Ectodermal cell (in vitro differentiated cells): ENCODE data around the gene PIGU.
"Not testable (repeated sequence)": the region's sequence is repeated elsewhere in the genome, so short reads cannot be mapped to it uniquely, and the experiment has no call there.

Experiments used
- H3K27ac ChIP-seq: 2 replicates; pipeline ENCODE4 v1.7.0; 2013; ENCODE audit warnings: mild to moderate bottlenecking, low read depth, low read length; ENCODE audit not compliant: insufficient read depth, poor library complexity, severe bottlenecking
- H3K27me3 ChIP-seq: 2 replicates; pipeline ENCODE4 v1.7.0; 2013; ENCODE audit warnings: mild to moderate bottlenecking, low read length; ENCODE audit not compliant: insufficient read depth, control insufficient read depth, poor library complexity, severe bottlenecking
- H3K36me3 ChIP-seq: one replicate; pipeline ENCODE4 v1.7.0; 2013; ENCODE audit warnings: low read length; ENCODE audit not compliant: control insufficient read depth, insufficient read depth
- H3K4me1 ChIP-seq: one replicate; pipeline ENCODE4 v1.7.0; 2013; ENCODE audit warnings: low read length; ENCODE audit not compliant: control insufficient read depth, insufficient read depth
- H3K4me3 ChIP-seq: 2 replicates; pipeline ENCODE4 v1.7.0; 2013; ENCODE audit warnings: low read depth, low read length, control low read depth; ENCODE audit not compliant: insufficient read depth
- H3K9me3 ChIP-seq: 2 replicates; pipeline ENCODE4 v1.7.0; 2013; ENCODE audit warnings: mild to moderate bottlenecking, low read length, moderate library complexity; ENCODE audit not compliant: control insufficient read depth
- WGBS, 2 experiments: methylation state at CpG; one replicate each; pipeline ENCODE4 v1.1.7; 2013; ENCODE audit warnings: missing lambda C conversion rate in 2 of 2; 5-methylcytosine and 5-hydroxymethylcytosine counted together

The PIGU gene

DNA sequence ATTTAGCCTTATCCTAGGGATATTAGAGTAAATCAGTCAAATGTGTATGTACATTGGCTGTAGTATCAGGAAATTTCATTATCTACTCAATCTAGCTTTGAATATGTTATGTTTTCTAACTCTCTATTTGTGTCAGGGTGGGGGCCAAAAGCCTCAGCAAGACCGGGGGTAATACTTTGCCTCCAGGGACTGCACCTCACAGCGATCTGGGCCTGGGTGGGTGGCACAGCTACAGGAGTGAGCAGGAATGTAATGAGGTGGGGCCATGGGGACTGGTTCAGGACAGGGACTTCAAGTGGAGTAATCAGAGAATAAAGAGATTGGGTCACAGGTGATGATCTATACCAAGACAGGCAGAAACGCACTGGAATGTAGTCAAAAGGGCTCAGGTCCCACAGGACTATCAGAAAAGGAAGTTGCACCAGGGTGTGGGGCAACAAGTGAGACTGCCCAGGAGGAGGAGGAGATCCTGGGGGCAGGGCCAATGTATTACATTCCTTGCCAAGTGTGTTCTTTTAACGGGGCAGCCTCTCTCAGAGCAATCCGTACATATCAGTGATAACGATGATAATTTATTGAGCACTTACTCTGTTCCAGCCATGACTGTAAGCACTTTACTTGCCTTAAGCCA is 54.0 kb downstream of the PIGU start:
- Histone ChIP-seq H3K27me3 (no peaks in the 10 kb centered on the region), H3K36me3 (no peaks in the 10 kb centered on the region), H3K9me3 (no peaks in the 10 kb centered on the region), H3K4me1 (peaks cover 5% of the 10 kb centered on the region), H3K4me3 (no peak overlapping the region), H3K27ac (no peak overlapping the region)
- 94 to 98% methylated on average over 6 of the region's 6 CpGs for WGBS, 2 experiments

DNA sequence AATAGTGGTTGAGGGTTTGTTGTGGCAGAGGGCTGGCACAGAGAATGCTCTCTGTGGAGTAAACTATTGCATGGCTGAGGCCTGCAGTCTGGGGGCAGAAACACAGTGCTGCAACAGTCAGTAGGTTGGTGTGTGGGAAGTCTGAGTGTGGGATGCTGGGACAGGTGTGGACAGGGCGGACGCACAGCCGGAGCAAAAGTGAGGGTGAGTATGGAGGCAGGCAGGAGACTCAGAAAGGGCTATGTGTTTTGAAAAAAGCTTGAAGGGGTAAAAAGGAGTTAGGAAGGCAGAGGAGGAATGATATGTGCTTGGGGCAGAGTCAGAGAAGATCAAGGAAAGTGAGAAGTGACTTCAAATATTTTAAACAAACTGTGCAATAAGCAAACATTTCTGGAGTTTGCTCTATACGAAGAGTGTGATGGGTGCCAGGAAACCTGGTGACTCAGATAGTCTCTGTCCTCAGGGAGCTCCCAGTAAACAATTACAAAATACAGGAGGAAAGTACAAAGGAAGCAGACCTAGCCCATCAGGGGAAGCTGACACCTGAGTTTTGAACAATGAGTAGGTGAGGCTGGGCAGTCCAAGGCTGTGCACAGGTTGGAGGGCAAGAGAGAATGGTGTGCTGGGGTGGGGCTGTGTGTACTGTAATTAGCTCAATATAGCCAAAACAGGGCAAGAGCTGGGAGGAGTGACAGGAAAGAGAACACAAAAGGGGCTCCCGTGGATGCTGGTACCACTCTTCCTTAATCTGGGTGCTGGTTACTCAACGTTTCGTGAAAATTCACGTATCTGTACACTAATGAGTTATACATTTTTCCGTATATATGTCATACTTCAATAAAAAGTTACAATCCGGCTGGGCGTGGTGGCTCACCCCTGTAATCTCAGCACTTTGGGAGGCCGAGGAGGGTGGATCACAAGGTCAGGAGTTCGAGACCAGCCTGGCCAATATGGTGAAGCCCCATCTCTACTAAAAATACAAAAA is 55.2 kb downstream of the PIGU start:
- Histone ChIP-seq H3K4me3 (no peak overlapping the region), H3K27ac (no peak overlapping the region), H3K36me3 (peaks cover 7% of the 10 kb centered on the region), H3K4me1 (peaks cover 5% of the 10 kb centered on the region), H3K27me3 (no peaks in the 10 kb centered on the region), H3K9me3 (no peaks in the 10 kb centered on the region)
- 95 to 97% methylated on average over 13 of the region's 13 CpGs for WGBS, 2 experiments

DNA sequence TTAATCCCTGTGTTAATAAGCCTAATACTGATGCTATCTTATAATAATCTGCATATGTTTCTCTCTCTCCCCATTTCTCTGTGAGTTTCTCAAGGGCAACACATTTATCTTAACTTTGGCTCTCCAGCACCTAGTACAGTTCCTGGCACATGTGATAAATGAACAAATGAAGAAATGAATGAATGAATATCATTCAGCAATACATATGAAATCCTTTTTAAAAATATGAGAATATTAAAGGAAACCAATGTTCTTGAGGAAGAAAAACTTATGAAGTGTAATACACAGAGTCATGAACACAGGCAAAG is 55.9 kb downstream of the PIGU start:
- Histone ChIP-seq H3K27me3 (no peaks in the 10 kb centered on the region), H3K36me3 (peaks cover 8% of the 10 kb centered on the region), H3K4me1 (peaks cover 5% of the 10 kb centered on the region), H3K4me3 (no peak overlapping the region), H3K27ac (no peak overlapping the region), H3K9me3 (no peaks in the 10 kb centered on the region)

DNA sequence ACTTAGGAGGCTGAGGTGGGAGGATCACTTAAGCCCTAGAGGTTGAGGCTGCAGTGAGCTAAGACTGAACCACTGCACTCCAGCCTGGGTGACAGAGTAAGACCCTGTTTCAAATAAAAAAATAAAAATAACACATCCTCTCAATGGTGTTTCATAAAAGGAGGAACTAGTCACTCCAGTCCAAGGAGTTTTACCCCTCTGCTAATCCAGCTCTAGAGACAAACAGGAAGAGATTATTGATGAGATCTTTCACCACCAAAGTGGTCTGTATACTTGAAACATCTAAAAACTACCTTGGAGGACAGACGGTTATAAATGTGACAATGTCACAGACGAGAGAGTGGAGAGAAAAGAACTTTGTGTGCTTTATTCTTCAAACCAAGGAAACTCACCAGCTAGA is 58.2 kb downstream of the PIGU start:
- Histone ChIP-seq H3K36me3 (peaks cover 12% of the 10 kb centered on the region), H3K27me3 (no peaks in the 10 kb centered on the region), H3K27ac (no peak overlapping the region), H3K4me3 (no peak overlapping the region), H3K4me1 (no peaks in the 10 kb centered on the region), H3K9me3 (no peaks in the 10 kb centered on the region)
- 98 to 100% methylated on average over 1 to 2 of the region's 2 CpGs for WGBS, 2 experiments

DNA sequence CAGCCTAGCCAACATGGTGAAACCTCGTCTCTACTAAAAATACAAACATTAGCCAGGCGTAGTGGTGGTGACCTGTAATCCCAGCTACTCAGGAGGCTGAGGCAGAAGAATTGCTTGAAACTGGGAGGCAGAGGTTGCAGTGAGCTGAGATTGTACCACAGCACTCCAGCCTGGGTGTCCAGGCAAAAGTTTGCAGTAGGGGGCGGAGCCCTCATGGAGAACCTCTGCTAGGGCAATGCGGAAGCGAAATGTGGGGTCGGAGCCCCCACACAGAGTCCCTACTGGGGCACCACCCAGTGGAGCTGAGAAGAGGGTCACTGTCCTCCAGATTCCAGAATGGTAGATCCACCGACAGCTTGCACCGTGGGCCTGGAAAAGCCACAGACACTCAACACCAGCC is 60.0 kb downstream of the PIGU start:
- peaks cover 16% of the 10 kb centered on the region for H3K36me3 ChIP-seq
- 93 to 97% methylated on average over 8 of the region's 8 CpGs for WGBS, 2 experiments

DNA sequence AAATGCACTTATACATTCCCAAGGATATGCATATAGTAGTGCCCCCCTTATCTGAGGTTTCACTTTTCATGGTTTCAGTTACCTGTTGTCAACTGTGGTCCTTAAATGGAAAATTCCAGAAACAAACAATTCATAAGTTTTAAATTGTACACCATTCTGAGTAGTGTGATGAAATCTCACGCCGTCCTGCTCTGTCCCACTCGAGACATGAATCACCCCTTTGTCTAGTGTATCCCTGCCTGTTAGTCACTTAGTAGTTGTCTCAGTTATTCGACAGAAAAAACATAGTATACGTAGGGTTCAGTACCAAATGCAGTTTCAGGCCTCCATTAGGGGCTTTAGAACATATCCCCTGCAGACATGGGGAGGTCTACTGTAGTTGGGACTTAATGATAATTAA is 61.4 kb downstream of the PIGU start:
- peaks cover 16% of the 10 kb centered on the region for H3K36me3 ChIP-seq

More for the DNA sequence above, 60.0 kb downstream of the PIGU start:
- not testable (repeated sequence) for H3K27ac ChIP-seq, H3K4me1 ChIP-seq, H3K27me3 ChIP-seq, H3K9me3 ChIP-seq, H3K4me3 ChIP-seq

DNA sequence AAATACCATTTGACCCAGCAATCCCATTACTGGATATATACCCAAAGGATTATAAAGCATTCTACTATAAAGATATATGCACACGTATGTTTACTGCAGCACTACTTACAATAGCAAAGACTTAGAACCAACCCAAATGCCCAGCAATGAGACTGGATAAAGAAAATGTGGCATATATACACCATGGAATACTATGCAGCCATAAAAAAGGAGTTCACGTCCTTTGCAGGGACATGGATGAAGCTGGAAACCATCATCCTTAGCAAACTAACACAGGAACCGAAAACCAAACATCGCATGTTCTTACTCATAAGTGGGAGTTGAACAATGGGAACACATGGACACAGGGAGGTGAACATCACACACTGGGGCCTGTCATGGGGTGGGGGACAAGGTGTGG is 64.9 kb downstream of the PIGU start:
- not testable (repeated sequence) for H3K4me3 ChIP-seq, H3K27ac ChIP-seq, H3K27me3 ChIP-seq, H3K9me3 ChIP-seq, H3K4me1 ChIP-seq
- 91 to 95% methylated on average over 3 to 4 of the region's 4 CpGs for WGBS, 2 experiments
- H3K36me3 ChIP-seq = peaks cover 11% of the 10 kb centered on the region

More for the DNA sequence above, 61.4 kb downstream of the PIGU start:
- Histone ChIP-seq H3K9me3 (no peaks in the 10 kb centered on the region), H3K4me3 (no peak overlapping the region), H3K27me3 (no peaks in the 10 kb centered on the region), H3K27ac (no peak overlapping the region), H3K4me1 (no peaks in the 10 kb centered on the region)
- WGBS, 2 experiments = 98% methylated on average over 5 of the region's 5 CpGs

DNA sequence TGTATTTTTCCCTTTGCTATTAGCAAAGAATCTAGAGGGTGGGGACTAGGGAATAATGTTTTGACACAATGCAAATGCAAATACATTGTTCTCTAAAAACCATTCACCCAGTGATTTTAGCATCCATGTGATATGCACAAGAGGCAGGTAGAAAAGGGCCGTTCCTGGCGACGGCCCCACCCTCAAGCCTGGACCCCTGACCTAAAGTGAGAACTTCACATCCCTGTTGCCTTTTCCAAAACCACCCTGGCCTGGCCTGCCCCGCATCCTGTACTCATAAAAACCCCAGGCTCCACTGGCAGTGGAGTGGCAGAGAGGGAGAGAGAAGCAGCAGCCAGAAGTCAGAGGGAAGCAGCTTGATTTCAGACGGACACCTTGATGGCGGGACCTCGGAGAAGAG is 69.8 kb downstream of the PIGU start:
- Histone ChIP-seq H3K27me3 (no peaks in the 10 kb centered on the region), H3K9me3 (no peaks in the 10 kb centered on the region), H3K4me1 (no peaks in the 10 kb centered on the region), H3K36me3 (peaks cover under 1% of the 10 kb centered on the region), H3K27ac (no peak overlapping the region), H3K4me3 (no peak overlapping the region)
- WGBS, 2 experiments = 91 to 95% methylated on average over 7 of the region's 7 CpGs

DNA sequence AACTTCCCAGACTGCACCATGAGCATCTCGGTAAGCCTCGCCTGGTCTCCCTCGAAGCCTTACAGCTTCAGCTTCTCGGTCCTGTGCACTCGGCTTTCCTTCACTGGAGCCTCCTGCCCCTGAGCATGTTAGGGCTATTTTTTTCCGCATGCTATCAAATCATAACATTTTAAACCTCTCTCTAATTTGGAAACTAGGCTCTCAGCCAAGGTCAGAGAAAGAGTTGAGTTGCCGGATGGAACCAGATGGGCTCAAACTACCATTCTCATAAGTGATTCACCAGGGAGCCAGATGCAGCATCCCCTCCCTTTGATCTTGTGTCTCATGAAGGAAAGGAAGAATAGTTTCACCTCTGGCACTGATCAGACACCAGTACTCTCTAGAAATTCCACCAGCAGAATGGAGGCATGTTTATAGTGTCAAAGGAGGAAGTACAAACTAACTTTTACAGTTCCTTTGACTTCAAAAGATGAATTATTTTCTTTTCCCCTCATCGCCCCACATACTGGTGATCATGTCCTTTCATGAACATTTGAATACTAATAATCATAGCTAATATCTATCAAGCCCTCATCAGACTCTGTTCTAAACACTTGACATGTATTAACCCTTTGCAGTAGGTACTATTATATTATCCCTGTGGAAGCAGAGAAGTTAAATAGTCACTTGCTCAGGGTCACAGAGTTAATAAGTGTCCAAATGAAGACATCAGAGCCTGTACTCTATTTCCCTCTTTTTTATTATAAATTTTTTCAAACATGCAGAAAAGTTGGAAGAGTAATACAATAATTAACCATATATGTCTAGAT is 71.7 kb downstream of the PIGU start:
- Histone ChIP-seq H3K4me1 (no peaks in the 10 kb centered on the region), H3K4me3 (no peak overlapping the region), H3K9me3 (no peaks in the 10 kb centered on the region), H3K27ac (no peak overlapping the region), H3K27me3 (no peaks in the 10 kb centered on the region), H3K36me3 (no peaks in the 10 kb centered on the region)
- 90 to 94% methylated on average over 8 of the region's 8 CpGs for WGBS, 2 experiments
